H9 (cell line): ENCODE data around the gene MAD1L1. TPM values are rescaled to one million over a fixed set of nuclear protein-coding genes. Genes with fewer than 3 reads are reported as not detected.

Experiments
- DNase-seq: peaks from one replicate; pipeline ENCODE4 v3.0.0-alpha.2; 2017
- H2AFZ ChIP-seq: one replicate; pipeline ENCODE4 v1.6.1; 2013; ENCODE audit warnings: mild to moderate bottlenecking, low read length, control low read depth, moderate library complexity
- H2AK5ac ChIP-seq: 2 replicates; pipeline ENCODE4 v1.6.1; 2013; ENCODE audit warnings: low read length, control low read depth, mixed read lengths; ENCODE audit not compliant: insufficient read length
- H2BK120ac ChIP-seq: one replicate; pipeline ENCODE4 v1.6.1; 2013; ENCODE audit warnings: low read depth, mild to moderate bottlenecking, low read length, control low read depth, inconsistent platforms; ENCODE audit not compliant: poor library complexity, severe bottlenecking
- H2BK12ac ChIP-seq: 2 replicates; pipeline ENCODE4 v1.6.1; 2013; ENCODE audit warnings: low read length, control low read depth, mixed read lengths, low read depth; ENCODE audit not compliant: insufficient read length
- H2BK15ac ChIP-seq: 2 replicates; pipeline ENCODE4 v1.6.1; 2013; ENCODE audit warnings: low read depth, low read length, control low read depth
- H2BK20ac ChIP-seq: one replicate; pipeline ENCODE4 v1.6.1; 2013; ENCODE audit warnings: low read depth, mild to moderate bottlenecking, low read length, control low read depth, inconsistent platforms; ENCODE audit not compliant: poor library complexity, severe bottlenecking
- H2BK5ac ChIP-seq: 2 replicates; pipeline ENCODE4 v1.6.1; 2013; ENCODE audit warnings: low read length, control low read depth, mixed read lengths; ENCODE audit not compliant: insufficient read length
- H3K14ac ChIP-seq: 2 replicates; pipeline ENCODE4 v1.6.1; 2013; ENCODE audit warnings: low read length, control low read depth; ENCODE audit not compliant: insufficient read depth
- H3K18ac ChIP-seq: 2 replicates; pipeline ENCODE4 v1.6.1; 2013; ENCODE audit warnings: low read depth, mild to moderate bottlenecking, mixed read lengths, low read length, control low read depth; ENCODE audit not compliant: insufficient read length
- H3K23ac ChIP-seq: 2 replicates; pipeline ENCODE4 v1.6.1; 2013; ENCODE audit warnings: low read length, control low read depth, mixed read lengths, low read depth; ENCODE audit not compliant: insufficient read length
- H3K23me2 ChIP-seq: 2 replicates; pipeline ENCODE4 v1.6.1; 2013; ENCODE audit warnings: low read depth, mild to moderate bottlenecking, mixed read lengths, low read length, control low read depth; ENCODE audit not compliant: insufficient read length, poor library complexity, severe bottlenecking
- H3K27ac ChIP-seq: 2 replicates; pipeline ENCODE4 v1.5.1; 2013; ENCODE audit warnings: low read length, control low read depth, mixed read lengths, low read depth; ENCODE audit not compliant: insufficient read length
- H3K27me3 ChIP-seq: 2 replicates; pipeline ENCODE4 v1.6.1; 2013; ENCODE audit warnings: low read length, control low read depth, inconsistent platforms; ENCODE audit not compliant: insufficient read depth
- H3K4ac ChIP-seq: 2 replicates; pipeline ENCODE4 v1.6.1; 2013; ENCODE audit warnings: low read depth, mild to moderate bottlenecking, control low read depth, inconsistent platforms, low read length, moderate library complexity
- H3K4me1 ChIP-seq: 2 replicates; pipeline ENCODE4 v1.6.1; 2013; ENCODE audit warnings: low read length, control low read depth, inconsistent platforms; ENCODE audit not compliant: insufficient read depth
- H3K4me2 ChIP-seq: 2 replicates; pipeline ENCODE4 v1.6.1; 2013; ENCODE audit warnings: low read length, control low read depth, mixed read lengths; ENCODE audit not compliant: insufficient read length, insufficient read depth
- H3K56ac ChIP-seq: 2 replicates; pipeline ENCODE4 v1.6.1; 2013; ENCODE audit warnings: low read depth, mild to moderate bottlenecking, mixed read lengths, low read length, control low read depth; ENCODE audit not compliant: insufficient read length
- H3K79me1 ChIP-seq: 2 replicates; pipeline ENCODE4 v1.6.1; 2013; ENCODE audit warnings: low read depth, mild to moderate bottlenecking, moderate library complexity, low read length, control low read depth, inconsistent platforms; ENCODE audit not compliant: insufficient read depth, poor library complexity, severe bottlenecking
- H3K79me2 ChIP-seq: 2 replicates; pipeline ENCODE4 v1.6.1; 2013; ENCODE audit warnings: low read length, control low read depth, inconsistent platforms; ENCODE audit not compliant: insufficient read depth
- H3K9ac ChIP-seq: 2 replicates; pipeline ENCODE4 v1.6.1; 2013; ENCODE audit warnings: low read length, control low read depth, mixed read lengths; ENCODE audit not compliant: insufficient read length; ENCODE audit errors: extremely low read depth
- H3K9me3 ChIP-seq: one replicate; pipeline ENCODE4 v1.6.1; 2013; ENCODE audit warnings: low read depth, low read length, inconsistent platforms; ENCODE audit not compliant: control insufficient read depth
- H3T11ph ChIP-seq: one replicate; pipeline ENCODE4 v1.6.1; 2013; ENCODE audit warnings: mild to moderate bottlenecking, low read length, control low read depth, inconsistent platforms
- H4K20me1 ChIP-seq: one replicate; pipeline ENCODE4 v1.6.1; 2013; ENCODE audit not compliant: control insufficient read depth, insufficient read length, insufficient read depth
- H4K5ac ChIP-seq: 2 replicates; pipeline ENCODE4 v1.6.1; 2013; ENCODE audit warnings: low read depth, mild to moderate bottlenecking, mixed read lengths, low read length, control low read depth; ENCODE audit not compliant: insufficient read length
- H4K8ac ChIP-seq: replicated peaks from 2 replicates; pipeline ENCODE4 v1.6.1; 2013; ENCODE audit warnings: low read length, control low read depth, mixed read lengths, low read depth; ENCODE audit not compliant: insufficient read length
- H4K91ac ChIP-seq: 2 replicates; pipeline ENCODE4 v1.6.1; 2013; ENCODE audit warnings: low read depth, mild to moderate bottlenecking, moderate library complexity, mixed read lengths, low read length, control low read depth; ENCODE audit not compliant: insufficient read length
- H3K27ac Mint-ChIP-seq, 3 experiments: 2 replicates in 2 of 3; 3 replicates in 1 of 3; pipeline ENCODE4 v1.8.0; 2020 to 2021; ENCODE audit warnings: mixed read lengths in 3 of 3, mild to moderate bottlenecking in 1 of 3, moderate library complexity in 1 of 3
- H3K27me3 Mint-ChIP-seq: 2 replicates; pipeline ENCODE4 v1.8.0; 2021; ENCODE audit warnings: low read depth, mild to moderate bottlenecking, moderate library complexity, mixed read lengths
- H3K36me3 Mint-ChIP-seq, 3 experiments: 2 replicates in 2 of 3; 3 replicates in 1 of 3; pipeline ENCODE4 v1.8.0; 2020 to 2021; ENCODE audit warnings: low read depth in 3 of 3, mixed read lengths in 3 of 3; ENCODE audit not compliant: insufficient read depth in 1 of 3
- H3K4me1 Mint-ChIP-seq, 2 experiments: 2 replicates each; pipeline ENCODE4 v1.8.0; 2020; ENCODE audit warnings: mixed read lengths in 2 of 2
- H3K4me3 Mint-ChIP-seq, 2 experiments: 2 replicates in 1 of 2; 3 replicates in 1 of 2; pipeline ENCODE4 v1.8.0; 2020 to 2021; ENCODE audit warnings: mild to moderate bottlenecking in 2 of 2, mixed read lengths in 2 of 2, moderate library complexity in 1 of 2
- H3K9me3 Mint-ChIP-seq, 2 experiments: 2 replicates in 1 of 2; 3 replicates in 1 of 2; pipeline ENCODE4 v1.8.0; 2020; ENCODE audit warnings: mild to moderate bottlenecking in 2 of 2, mixed read lengths in 2 of 2, moderate library complexity in 1 of 2
- WGBS: extraction: QIAGEN DNeasy Blood & Tissue Kit; methylation state at CpG from one replicate; pipeline ENCODE4 v1.1.7; 2013; ENCODE audit warnings: missing lambda C conversion rate, low lambda C conversion rate, mixed read lengths; ENCODE audit not compliant: insufficient read length; ENCODE audit errors: extremely low coverage; 5-methylcytosine and 5-hydroxymethylcytosine counted together
- total RNA-seq: library from RNA; stranded (reverse); gene quantifications from 2 replicates; pipeline ENCODE4 v1.2.1, GENCODE V29; 2021
- TF ChIP-seq, protein P1 (sequence below): fragments of 200-600 bp; sonication (generic); conservative IDR thresholded peaks from 3 replicates; pipeline ENCODE4 v1.8.0; 2021; ENCODE audit warnings: antibody characterized with exemption, mild to moderate bottlenecking

The MAD1L1 gene
- total RNA-seq, 1 experiment from 2014 or later, result 39.0 TPM

DNA sequence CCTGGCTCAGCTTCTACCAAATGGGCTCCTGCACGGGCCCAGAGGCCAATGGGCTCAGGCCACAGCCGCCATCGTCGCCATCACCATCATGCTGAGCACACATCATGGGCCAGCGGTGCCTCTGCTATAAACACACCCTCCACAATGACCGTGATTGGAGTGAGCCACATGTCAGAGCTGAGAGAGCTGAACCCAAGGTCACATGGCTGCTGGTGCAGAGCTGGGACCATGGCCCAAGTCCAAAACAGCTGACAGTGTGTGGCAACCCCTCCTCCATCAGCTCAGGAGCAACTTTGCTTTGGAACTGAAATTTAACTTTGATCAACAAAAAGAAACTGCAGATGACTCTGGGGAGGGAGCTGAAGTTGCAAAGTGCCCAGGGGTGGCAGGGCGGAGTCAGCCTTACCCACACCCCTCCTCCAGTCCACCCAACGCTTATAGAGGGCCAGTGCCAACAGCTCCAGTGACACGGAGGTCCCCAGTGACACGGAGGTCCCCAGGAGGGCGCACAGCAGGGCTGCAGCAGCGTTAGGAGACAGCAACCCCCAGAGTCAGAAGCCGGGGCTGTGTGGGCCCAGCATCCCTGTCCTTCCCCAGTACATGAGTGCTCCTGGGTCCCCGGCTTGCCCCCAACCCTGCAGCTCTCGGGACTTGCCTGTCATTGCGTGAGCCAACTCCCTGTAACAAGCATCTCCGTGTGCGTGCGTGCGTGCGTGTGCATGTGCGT lies 313.0 kb downstream of the MAD1L1 start:
- Histone ChIP-seq H4K91ac (no peak overlapping the region), H3K18ac (no peak overlapping the region), H3K9ac (no peak overlapping the region), H3K14ac (no peak overlapping the region), H3K9me3 (no peaks in the 10 kb centered on the region), H4K20me1 (no peaks in the 10 kb centered on the region), H3K4me1 (no peaks in the 10 kb centered on the region), H3K23ac (no peak overlapping the region), H2BK5ac (no peak overlapping the region), H3K4ac (no peak overlapping the region), H3K27me3 (no peaks in the 10 kb centered on the region), H2AFZ (no peak overlapping the region), H3K79me2 (no peaks in the 10 kb centered on the region), H2BK12ac (no peak overlapping the region), H3K56ac (no peak overlapping the region), H3K79me1 (no peaks in the 10 kb centered on the region), H3K27ac (no peak overlapping the region), H3T11ph (no peak overlapping the region), H2BK120ac (no peak overlapping the region), H3K4me2 (no peak overlapping the region), H4K5ac (no peak overlapping the region), H2AK5ac (no peak overlapping the region), H2BK15ac (no peak overlapping the region), H2BK20ac (no peak overlapping the region), H4K8ac (no peak overlapping the region), H3K23me2 (no peaks in the 10 kb centered on the region)
- Mint-ChIP-seq H3K36me3 (0 out of 7 replicates have a peak, but pooled peaks cover 0 to 5% (median 0%) of the 10 kb centered on the region in 3 experiments), H3K27ac (peak overlapping the region in 2 of 3 experiments; percentile 75 to 92; a peak in 2 of 7 replicates), H3K9me3 (no peaks in the 10 kb centered on the region), H3K27me3 (no peaks in the 10 kb centered on the region), H3K4me3 (no peak overlapping the region; a peak in 1 of 5 replicates), H3K4me1 (no peaks in the 10 kb centered on the region)
- TF ChIP-seq, protein P1, sequence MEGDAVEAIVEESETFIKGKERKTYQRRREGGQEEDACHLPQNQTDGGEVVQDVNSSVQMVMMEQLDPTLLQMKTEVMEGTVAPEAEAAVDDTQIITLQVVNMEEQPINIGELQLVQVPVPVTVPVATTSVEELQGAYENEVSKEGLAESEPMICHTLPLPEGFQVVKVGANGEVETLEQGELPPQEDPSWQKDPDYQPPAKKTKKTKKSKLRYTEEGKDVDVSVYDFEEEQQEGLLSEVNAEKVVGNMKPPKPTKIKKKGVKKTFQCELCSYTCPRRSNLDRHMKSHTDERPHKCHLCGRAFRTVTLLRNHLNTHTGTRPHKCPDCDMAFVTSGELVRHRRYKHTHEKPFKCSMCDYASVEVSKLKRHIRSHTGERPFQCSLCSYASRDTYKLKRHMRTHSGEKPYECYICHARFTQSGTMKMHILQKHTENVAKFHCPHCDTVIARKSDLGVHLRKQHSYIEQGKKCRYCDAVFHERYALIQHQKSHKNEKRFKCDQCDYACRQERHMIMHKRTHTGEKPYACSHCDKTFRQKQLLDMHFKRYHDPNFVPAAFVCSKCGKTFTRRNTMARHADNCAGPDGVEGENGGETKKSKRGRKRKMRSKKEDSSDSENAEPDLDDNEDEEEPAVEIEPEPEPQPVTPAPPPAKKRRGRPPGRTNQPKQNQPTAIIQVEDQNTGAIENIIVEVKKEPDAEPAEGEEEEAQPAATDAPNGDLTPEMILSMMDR, result no peak
- no peak for DNase-seq
- no CpG with 5 or more reads among the region's 22 CpGs for WGBS
